ENCODE measurements around the gene FPGS.
"Not testable (repeated sequence)": the region's sequence is repeated elsewhere in the genome, so short reads cannot be mapped to it uniquely, and the experiment has no call there.

FPGS gene

GRCh38 chr9:127838375-127839078 is 35.8 kb downstream of the FPGS start:
- no peak for DNase-seq (ENCODE audit: low read depth in 2 of 2)

GRCh38 chr9:127841087-127841835 is 38.6 kb downstream of the FPGS start:
- DNase-seq (ENCODE audit: low read depth in 2 of 2), result no peak

- peak in 1 of 2 experiments; percentile 16 for DNase-seq (ENCODE audit: low read depth in 2 of 2)
Measured at GRCh38 chr9:127844821-127845359, 42.2 kb downstream of the FPGS start.

GRCh38 chr9:127845619-127846018 is 42.9 kb downstream of the FPGS start:
- DNase-seq (ENCODE audit: low read depth in 2 of 2), result not testable (repeated sequence)

GRCh38 chr9:127846443-127847177 is 43.9 kb downstream of the FPGS start:
- no peak for DNase-seq (ENCODE audit: low read depth in 2 of 2)

GRCh38 chr9:127847178-127847510 is 44.5 kb downstream of the FPGS start:
- no peak for DNase-seq (ENCODE audit: low read depth in 2 of 2)

GRCh38 chr9:127847833-127848755 is 45.4 kb downstream of the FPGS start:
- no peak for DNase-seq (ENCODE audit: low read depth in 2 of 2)

- no peak for DNase-seq (ENCODE audit: low read depth in 2 of 2)
Measured at GRCh38 chr9:127848756-127849504, 46.2 kb downstream of the FPGS start.

- DNase-seq (ENCODE audit: low read depth in 2 of 2), result no peak
Measured at GRCh38 chr9:127850286-127850830, 47.7 kb downstream of the FPGS start.

- DNase-seq (ENCODE audit: low read depth in 2 of 2), result no peak
Measured at GRCh38 chr9:127852829-127853228, 50.1 kb downstream of the FPGS start.

GRCh38 chr9:127853312-127854183 is 50.9 kb downstream of the FPGS start:
- no peak for DNase-seq (ENCODE audit: low read depth in 2 of 2)

- DNase-seq (ENCODE audit: low read depth in 2 of 2), result peak in 1 of 2 experiments; percentile 18
Measured at GRCh38 chr9:127854184-127854806, 51.6 kb downstream of the FPGS start, which contains the start of gene ENG. TSS of gene ENG (minus strand) at chr9:127854658. CDS start at chr9:127854355, 303 bp downstream.

- DNase-seq (ENCODE audit: low read depth in 2 of 2), result no peak
Measured at GRCh38 chr9:127854960-127855359, 52.3 kb downstream of the FPGS start.

GRCh38 chr9:127855522-127855921 is 52.8 kb downstream of the FPGS start:
- DNase-seq (ENCODE audit: low read depth in 2 of 2), result no peak

GRCh38 chr9:127856094-127856728 is 53.5 kb downstream of the FPGS start:
- DNase-seq (ENCODE audit: low read depth in 2 of 2), result no peak

- no peak for DNase-seq (ENCODE audit: low read depth in 2 of 2)
Measured at GRCh38 chr9:127856729-127857116, 54.0 kb downstream of the FPGS start.

- no peak for DNase-seq (ENCODE audit: low read depth in 2 of 2)
Measured at GRCh38 chr9:127857278-127857677, 54.6 kb downstream of the FPGS start.

- no peak for DNase-seq (ENCODE audit: low read depth in 2 of 2)
Measured at GRCh38 chr9:127858041-127858512, 55.4 kb downstream of the FPGS start.

All from fibroblast of skin of left biceps (primary cell).